Breast epithelium (tissue), 4 donors: Measurements from ENCODE around the gene THBD. TPM values are rescaled to one million over a fixed set of nuclear protein-coding genes. Genes with fewer than 3 reads are reported as not detected.
A peak's percentile ranks its signal among the peaks of the same experiment; 100 is the strongest.

Experiments
- DNase-seq, 2 donors: peaks; one replicate each; pipeline ENCODE4 v3.0.0-alpha.2; 2019; ENCODE audit warnings: low spot score in 2 of 2
- H3K27ac ChIP-seq, 2 donors: fragments of 200-600 bp; sonication (generic) in 1 of 2; one replicate each; pipeline ENCODE4 v1.5.1; 2016 to 2019; ENCODE audit warnings: mild to moderate bottlenecking in 1 of 2
- H3K27me3 ChIP-seq, 2 donors: fragments of 200-600 bp; sonication (generic) in 1 of 2; one replicate each; pipeline versions ENCODE4 v1.5.1 to v1.6.0; 2017 to 2019; ENCODE audit warnings: control low read depth in 1 of 2, mild to moderate bottlenecking in 1 of 2
- H3K36me3 ChIP-seq: fragments of 200-600 bp; one replicate; pipeline ENCODE4 v1.5.1; 2019
- H3K4me1 ChIP-seq, 2 donors: fragments of 200-600 bp; sonication (generic); one replicate each; pipeline ENCODE4 v1.5.1; 2016 to 2019; ENCODE audit warnings: control low read depth in 1 of 2
- H3K4me3 ChIP-seq, 3 donors: fragments of 200-600 bp; sonication (generic); 1 replicate in 2 of 3; 2 replicates in 1 of 3; pipeline ENCODE4 v1.5.1; 2016 to 2019; ENCODE audit warnings: mild to moderate bottlenecking in 3 of 3, moderate library complexity in 2 of 3
- H3K9me3 ChIP-seq, 2 donors: fragments of 200-600 bp; sonication (generic) in 1 of 2; one replicate each; pipeline ENCODE4 v1.5.1; 2016 to 2019; ENCODE audit warnings: control low read depth in 1 of 2
- POLR2A ChIP-seq: fragments of 450-650 bp; IDR thresholded peaks from one replicate; pipeline ENCODE4 v1.6.1; 2016; ENCODE audit warnings: antibody characterized with exemption, mild to moderate bottlenecking, moderate library complexity
- POLR2AphosphoS5 ChIP-seq, 3 donors: sonication (generic); formaldehyde crosslinking; IDR thresholded peaks; one replicate each; pipeline ENCODE4 v1.6.1; 2017; ENCODE audit warnings: antibody characterized with exemption in 3 of 3
- intact Hi-C: fragments of 100-400 bp; cut with DNase I; formaldehyde crosslinking; loops from one replicate; pipeline ENCODE4 v1.15.1; 2023; ENCODE audit warnings: low total_unique reads
- total RNA-seq, 3 donors: library from RNA; depleted of rRNA; stranded (reverse); fragments of >200 nt; gene quantifications; one replicate each; pipeline ENCODE4 v1.1.0, GENCODE V29; 2016
- TF ChIP-seq, protein P1 (sequence below), 3 donors: fragments of 450-650 bp; IDR thresholded peaks; one replicate each; pipeline ENCODE4 v1.5.1; 2016 to 2017; ENCODE audit warnings: antibody characterized with exemption in 3 of 3, mild to moderate bottlenecking in 3 of 3, moderate library complexity in 3 of 3

Gene THBD
- total RNA-seq, 3 donors from 2014 or later, result 22.6 to 44.2 (median 28.2) TPM

DNA sequence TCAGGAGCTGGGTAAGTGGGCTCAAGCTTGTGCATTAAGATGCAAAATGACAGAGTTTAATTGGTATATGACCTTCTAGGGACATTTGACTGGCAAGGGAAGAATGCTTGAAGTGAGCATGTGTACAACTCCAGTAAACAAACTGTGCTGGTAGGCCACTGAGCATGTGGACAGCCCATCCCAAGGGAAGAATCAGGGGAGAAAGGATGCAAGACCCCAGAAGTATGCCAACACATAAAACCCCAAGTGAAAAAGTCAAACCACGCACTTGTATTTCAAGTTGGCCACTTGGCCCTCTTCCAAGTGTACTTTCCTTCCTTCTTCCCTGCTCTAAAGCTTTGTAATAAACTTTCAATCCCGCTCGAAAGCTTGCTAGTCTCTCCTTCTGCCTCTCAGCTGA is 10.4 kb upstream of the THBD start:
- Histone ChIP-seq H3K4me3 (no peak overlapping the region), H3K9me3 (no peaks in the 10 kb centered on the region), H3K36me3 (no peaks in the 10 kb centered on the region), H3K4me1 (no peaks in the 10 kb centered on the region), H3K27me3 (no peaks in the 10 kb centered on the region), H3K27ac (no peak overlapping the region)
- intact Hi-C loops, result no loop called here
- no peak for DNase-seq
- TF ChIP-seq POLR2A (no peak), POLR2AphosphoS5 (IDR thresholded peaks at IDR 0.05) (no peak)
- TF ChIP-seq, protein P1, sequence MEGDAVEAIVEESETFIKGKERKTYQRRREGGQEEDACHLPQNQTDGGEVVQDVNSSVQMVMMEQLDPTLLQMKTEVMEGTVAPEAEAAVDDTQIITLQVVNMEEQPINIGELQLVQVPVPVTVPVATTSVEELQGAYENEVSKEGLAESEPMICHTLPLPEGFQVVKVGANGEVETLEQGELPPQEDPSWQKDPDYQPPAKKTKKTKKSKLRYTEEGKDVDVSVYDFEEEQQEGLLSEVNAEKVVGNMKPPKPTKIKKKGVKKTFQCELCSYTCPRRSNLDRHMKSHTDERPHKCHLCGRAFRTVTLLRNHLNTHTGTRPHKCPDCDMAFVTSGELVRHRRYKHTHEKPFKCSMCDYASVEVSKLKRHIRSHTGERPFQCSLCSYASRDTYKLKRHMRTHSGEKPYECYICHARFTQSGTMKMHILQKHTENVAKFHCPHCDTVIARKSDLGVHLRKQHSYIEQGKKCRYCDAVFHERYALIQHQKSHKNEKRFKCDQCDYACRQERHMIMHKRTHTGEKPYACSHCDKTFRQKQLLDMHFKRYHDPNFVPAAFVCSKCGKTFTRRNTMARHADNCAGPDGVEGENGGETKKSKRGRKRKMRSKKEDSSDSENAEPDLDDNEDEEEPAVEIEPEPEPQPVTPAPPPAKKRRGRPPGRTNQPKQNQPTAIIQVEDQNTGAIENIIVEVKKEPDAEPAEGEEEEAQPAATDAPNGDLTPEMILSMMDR (IDR thresholded peaks at IDR 0.05), result no peak

DNA sequence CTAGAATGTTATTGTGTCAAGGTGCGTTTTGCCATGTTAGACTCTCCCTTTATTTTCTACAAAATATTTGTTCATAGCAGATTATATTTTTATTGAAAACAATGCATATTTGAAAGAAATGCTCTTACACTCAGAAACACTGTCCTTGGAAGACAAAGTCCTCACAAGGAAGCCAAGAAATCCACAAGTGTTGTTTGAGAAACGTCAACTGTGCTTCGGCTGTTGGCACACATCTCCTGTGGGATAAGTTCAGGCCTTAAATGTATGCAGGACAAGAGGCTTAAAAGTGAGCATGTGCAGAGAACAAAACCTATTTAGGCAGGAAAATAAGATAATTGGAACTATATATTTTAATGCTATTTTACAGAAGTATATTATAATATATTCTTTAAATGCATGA is 9.5 kb upstream of the THBD start:
- no peak for DNase-seq
- intact Hi-C loops, result no loop called here
- TF ChIP-seq, protein P1 (IDR thresholded peaks at IDR 0.05), result no peak
- TF ChIP-seq POLR2AphosphoS5 (IDR thresholded peaks at IDR 0.05) (no peak), POLR2A (no peak)
- H3K4me3 ChIP-seq, result no peak overlapping the region
- H3K36me3 ChIP-seq, result no peaks in the 10 kb centered on the region
- H3K9me3 ChIP-seq, result no peaks in the 10 kb centered on the region
- H3K27me3 ChIP-seq, result no peaks in the 10 kb centered on the region
- no peaks in the 10 kb centered on the region for H3K4me1 ChIP-seq
- H3K27ac ChIP-seq, result no peak overlapping the region

DNA sequence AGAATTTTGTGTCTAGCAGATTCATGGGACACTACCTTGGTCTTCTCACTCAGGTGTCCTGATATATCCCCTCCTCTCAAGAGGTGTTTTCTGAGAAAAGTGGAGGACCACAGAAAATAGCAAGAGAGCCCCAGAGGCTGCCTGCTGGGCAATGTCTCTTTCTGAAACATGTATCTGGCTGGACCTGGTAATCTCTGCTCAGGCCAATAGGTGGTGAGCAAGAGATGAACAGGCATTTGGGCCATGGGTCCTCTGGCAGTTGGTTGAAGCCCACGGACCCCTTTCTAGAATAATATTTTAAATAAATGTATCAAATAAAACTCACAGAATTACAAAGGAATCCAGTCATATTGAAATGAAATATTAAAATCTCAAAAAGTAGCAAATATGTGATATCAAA is 8.8 kb upstream of the THBD start:
- TF ChIP-seq, protein P1 (IDR thresholded peaks at IDR 0.05), result no peak
- no peak for TF ChIP-seq POLR2A
- no peak for TF ChIP-seq POLR2AphosphoS5 (IDR thresholded peaks at IDR 0.05)
- intact Hi-C loops, result no loop called here
- H3K27ac ChIP-seq, result no peak overlapping the region
- H3K4me3 ChIP-seq, result no peak overlapping the region
- H3K27me3 ChIP-seq, result no peaks in the 10 kb centered on the region
- no peaks in the 10 kb centered on the region for H3K4me1 ChIP-seq
- no peak for DNase-seq
- H3K9me3 ChIP-seq, result no peaks in the 10 kb centered on the region
- H3K36me3 ChIP-seq, result no peaks in the 10 kb centered on the region

DNA sequence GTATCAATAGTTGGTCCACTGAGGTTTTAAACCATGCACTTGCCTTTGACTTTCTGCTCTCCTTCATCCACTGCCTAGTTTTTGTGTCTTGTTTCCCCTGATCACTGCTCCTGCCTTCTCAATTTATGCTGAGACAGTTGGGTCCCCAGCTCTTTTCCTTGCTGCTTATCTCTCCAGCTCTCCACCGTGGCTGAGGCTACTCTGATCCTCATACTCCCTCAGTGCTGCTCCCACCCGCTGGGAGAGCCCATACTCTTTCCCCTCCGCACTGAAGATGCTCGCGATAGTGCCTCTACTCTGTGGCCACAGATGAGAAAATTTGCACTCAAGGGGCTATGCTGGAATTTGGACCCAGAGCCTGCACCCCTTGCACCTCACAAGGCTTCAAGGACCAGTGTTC is 3.4 kb upstream of the THBD start:
- no peaks in the 10 kb centered on the region for H3K9me3 ChIP-seq
- no peak for DNase-seq
- TF ChIP-seq POLR2AphosphoS5 (IDR thresholded peaks at IDR 0.05) (no peak), POLR2A (no peak)
- TF ChIP-seq, protein P1 (IDR thresholded peaks at IDR 0.05), result no peak
- peaks cover 0 to 4% of the 10 kb centered on the region in 2 donors for H3K4me1 ChIP-seq
- H3K36me3 ChIP-seq, result no peaks in the 10 kb centered on the region
- H3K4me3 ChIP-seq, result no peak overlapping the region
- no peak overlapping the region for H3K27ac ChIP-seq
- H3K27me3 ChIP-seq, result peaks cover 0 to 4% of the 10 kb centered on the region in 2 donors
- intact Hi-C loops, result no loop called here

DNA sequence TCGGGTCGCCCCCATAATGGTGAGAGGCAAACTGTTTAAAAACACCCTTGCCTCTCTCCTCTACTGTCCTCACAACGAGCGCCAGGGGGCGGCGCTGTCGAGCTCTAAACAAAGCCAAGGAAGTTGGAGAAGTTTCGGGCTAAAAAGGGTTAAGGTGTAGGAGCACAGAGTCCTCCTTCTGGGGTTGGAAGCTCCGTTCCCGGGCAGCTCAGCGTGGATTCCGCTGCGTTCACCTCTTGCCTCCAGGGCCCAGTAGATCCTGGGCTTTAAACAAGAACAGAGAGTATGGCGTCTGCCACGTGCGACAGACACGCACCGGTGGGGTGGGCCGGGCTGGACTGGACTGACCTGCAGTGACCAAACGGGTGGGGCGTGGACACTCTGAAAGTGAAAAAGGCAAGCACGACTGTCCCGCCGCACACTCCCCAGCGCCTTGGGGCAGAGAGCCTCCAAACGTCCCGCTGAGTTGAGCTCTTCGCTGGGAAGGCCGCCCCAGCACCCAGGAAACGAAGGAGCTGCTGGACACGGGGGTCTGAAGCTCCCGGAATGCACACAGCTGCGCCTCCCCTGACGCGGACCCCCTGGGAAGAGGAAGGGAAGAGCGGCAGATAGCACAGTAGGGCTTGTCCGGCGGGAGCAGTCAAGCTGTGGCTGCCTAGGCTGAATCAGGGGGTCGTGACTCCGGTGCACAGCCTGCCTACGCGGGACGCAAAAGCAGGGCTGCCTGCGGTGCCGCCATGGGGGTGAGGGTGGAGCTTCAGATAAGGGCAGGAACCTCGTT is 1.6 kb upstream of the THBD start:
- H3K4me1 ChIP-seq, result peaks cover 0 to 4% of the 10 kb centered on the region in 2 donors

More for the DNA sequence above, 1.6 kb upstream of the THBD start:
- DNase-seq, result peak in 1 of 2 donors; percentile 63
- TF ChIP-seq POLR2AphosphoS5 (IDR thresholded peaks at IDR 0.05) (peak in 1 of 3 donors; percentile 31), POLR2A (no peak)
- TF ChIP-seq, protein P1 (IDR thresholded peaks at IDR 0.05), result peak in 2 of 3 donors; percentile 37 to 56
- Histone ChIP-seq H3K4me3 (peak overlapping the region; percentile 57 to 83 (median 63)), H3K9me3 (no peaks in the 10 kb centered on the region), H3K27me3 (peaks cover 0 to 10% of the 10 kb centered on the region in 2 donors), H3K27ac (peak overlapping the region; percentile 61 to 90), H3K36me3 (no peaks in the 10 kb centered on the region)
- intact Hi-C loops, result no loop called here
